WTC11 (cell line): ENCODE results near the gene CPXM2. TPM values are rescaled to one million over a fixed set of nuclear protein-coding genes. Genes with fewer than 3 reads are reported as not detected.

Experiments
- ATAC-seq: fragments of 200-7000 bp; cut with Tn5 transposase; 2 replicates; pipeline ENCODE4 v1.10.0; 2021; ENCODE audit warnings: mild to moderate bottlenecking, moderate library complexity
- CTCF ChIA-PET: fragments of 300-600 bp; sonication (Branson Sonifier 250); formaldehyde crosslinking; loops from one replicate; lab custom pipeline; 2021; ENCODE audit warnings: antibody characterized with exemption; lab: Charles Lee
- POLR2A ChIA-PET: fragments of 350-600 bp; sonication (Branson Sonifier 250); formaldehyde crosslinking; loops from one replicate; lab custom pipeline; 2021; ENCODE audit warnings: antibody characterized with exemption; lab: Charles Lee
- DNase-seq: peaks from one replicate; pipeline ENCODE4 v3.0.0; 2021; ENCODE audit warnings: low spot score
- H3K27ac Mint-ChIP-seq: 2 replicates; pipeline ENCODE4 v1.8.0; 2021; ENCODE audit warnings: mixed read lengths
- H3K27me3 Mint-ChIP-seq: 2 replicates; pipeline ENCODE4 v1.8.0; 2021; ENCODE audit warnings: low read depth, mild to moderate bottlenecking, moderate library complexity, mixed read lengths
- H3K36me3 Mint-ChIP-seq: 2 replicates; pipeline ENCODE4 v1.8.0; 2021; ENCODE audit warnings: mixed read lengths
- H3K4me1 Mint-ChIP-seq: 2 replicates; pipeline ENCODE4 v1.8.0; 2022; ENCODE audit warnings: mixed read lengths
- H3K4me3 Mint-ChIP-seq: 2 replicates; pipeline ENCODE4 v1.8.0; 2021; ENCODE audit warnings: mild to moderate bottlenecking, moderate library complexity, mixed read lengths
- H3K9me3 Mint-ChIP-seq: 2 replicates; pipeline ENCODE4 v1.8.0; 2021; ENCODE audit warnings: mixed read lengths
- ATF3 ChIP-seq: sonication (generic); formaldehyde crosslinking; conservative IDR thresholded peaks from 2 replicates; pipeline ENCODE4 v1.8.1; 2022; ENCODE audit warnings: mild to moderate bottlenecking, missing genetic modification reagents
- E2F1 ChIP-seq: sonication (generic); formaldehyde crosslinking; IDR thresholded peaks from 2 replicates; pipeline ENCODE4 v1.8.0; 2022; ENCODE audit warnings: mild to moderate bottlenecking, missing genetic modification reagents
- ERG ChIP-seq: fragments of 250-450 bp; sonication (Bioruptor Pico); IDR thresholded peaks from 2 replicates; pipeline ENCODE4 v1.8.0; 2021; ENCODE audit warnings: mild to moderate bottlenecking
- FOXJ3 ChIP-seq: sonication (generic); formaldehyde crosslinking; IDR thresholded peaks from 2 replicates; pipeline ENCODE4 v1.9.0; 2021; ENCODE audit warnings: missing genetic modification reagents, mild to moderate bottlenecking, borderline replicate concordance
- GTF2I ChIP-seq: fragments of 250-450 bp; sonication (Bioruptor Pico); conservative IDR thresholded peaks from 2 replicates; pipeline ENCODE4 v1.4.0; 2021; ENCODE audit warnings: mild to moderate bottlenecking
- MLX ChIP-seq: sonication (generic); formaldehyde crosslinking; IDR thresholded peaks from 2 replicates; pipeline ENCODE4 v1.8.1; 2023; ENCODE audit warnings: mild to moderate bottlenecking, missing genetic modification reagents, moderate library complexity
- MYBL2 ChIP-seq: sonication (generic); formaldehyde crosslinking; IDR thresholded peaks from 2 replicates; pipeline ENCODE4 v1.8.1; 2023; ENCODE audit warnings: mild to moderate bottlenecking, moderate library complexity, missing genetic modification reagents
- NR1H2 ChIP-seq: sonication (generic); formaldehyde crosslinking; IDR thresholded peaks from 2 replicates; pipeline ENCODE4 v1.9.0; 2021; ENCODE audit warnings: mild to moderate bottlenecking, moderate library complexity, missing genetic modification reagents
- NR2C2 ChIP-seq: sonication (generic); formaldehyde crosslinking; IDR thresholded peaks from 2 replicates; pipeline ENCODE4 v1.8.0; 2022; ENCODE audit warnings: mild to moderate bottlenecking, missing genetic modification reagents
- OVOL2 ChIP-seq: fragments of 250-450 bp; sonication (Bioruptor Pico); IDR thresholded peaks from 2 replicates; pipeline ENCODE4 v1.9.0; 2021; ENCODE audit warnings: mild to moderate bottlenecking, borderline replicate concordance
- PREB ChIP-seq: sonication (generic); formaldehyde crosslinking; IDR thresholded peaks from 2 replicates; pipeline ENCODE4 v1.8.1; 2022; ENCODE audit warnings: mild to moderate bottlenecking, missing genetic modification reagents, moderate library complexity, borderline replicate concordance
- SMAD3 ChIP-seq: sonication (generic); formaldehyde crosslinking; IDR thresholded peaks from 2 replicates; pipeline ENCODE4 v1.8.0; 2022; ENCODE audit warnings: missing genetic modification reagents, mild to moderate bottlenecking, borderline replicate concordance
- SP1 ChIP-seq: sonication (generic); formaldehyde crosslinking; conservative IDR thresholded peaks from 2 replicates; pipeline ENCODE4 v1.8.1; 2022; ENCODE audit warnings: missing genetic modification reagents
- STAT6 ChIP-seq: sonication (generic); formaldehyde crosslinking; conservative IDR thresholded peaks from 2 replicates; pipeline ENCODE4 v1.8.1; 2023; ENCODE audit warnings: mild to moderate bottlenecking, low read depth, missing genetic modification reagents, moderate library complexity
- TEAD1 ChIP-seq: sonication (generic); formaldehyde crosslinking; IDR thresholded peaks from 2 replicates; pipeline ENCODE4 v1.8.0; 2022; ENCODE audit warnings: mild to moderate bottlenecking, missing genetic modification reagents
- TEAD4 ChIP-seq: sonication (generic); formaldehyde crosslinking; IDR thresholded peaks from 2 replicates; pipeline ENCODE4 v1.8.0; 2022; ENCODE audit warnings: mild to moderate bottlenecking, missing genetic modification reagents
- ZBTB43 ChIP-seq: sonication (generic); formaldehyde crosslinking; IDR thresholded peaks from 2 replicates; pipeline ENCODE4 v1.8.1; 2023; ENCODE audit warnings: mild to moderate bottlenecking, missing genetic modification reagents
- ZNF138 ChIP-seq: sonication (generic); formaldehyde crosslinking; conservative IDR thresholded peaks from 2 replicates; pipeline ENCODE4 v1.8.1; 2022; ENCODE audit warnings: mild to moderate bottlenecking, moderate library complexity, missing genetic modification reagents
- ZNF317 ChIP-seq: sonication (generic); formaldehyde crosslinking; IDR thresholded peaks from 2 replicates; pipeline ENCODE4 v1.8.1; 2023; ENCODE audit warnings: low read depth, mild to moderate bottlenecking, moderate library complexity, missing genetic modification reagents, borderline replicate concordance
- ZNF396 ChIP-seq: fragments of 250-450 bp; sonication (Bioruptor Pico); IDR thresholded peaks from 2 replicates; pipeline ENCODE4 v1.8.0; 2021; ENCODE audit warnings: mild to moderate bottlenecking, moderate library complexity, borderline replicate concordance
- ZNF532 ChIP-seq: fragments of 250-450 bp; sonication (Bioruptor Pico); IDR thresholded peaks from 2 replicates; pipeline ENCODE4 v1.9.0; 2021; ENCODE audit warnings: mild to moderate bottlenecking, borderline replicate concordance
- total RNA-seq: library from RNA; stranded (reverse); gene quantifications from 3 replicates; pipeline ENCODE4 v1.2.3, GENCODE V29; 2021

The CPXM2 gene
- total RNA-seq, 1 experiment from 2014 or later = 3.4 TPM

- Mint-ChIP-seq H3K4me1 (peaks cover 20% of the 10 kb centered on the region), H3K9me3 (no peaks in the 10 kb centered on the region), H3K36me3 (0 out of 2 replicates have a peak, but pooled peaks cover 4% of the 10 kb centered on the region), H3K27ac (no peak overlapping the region), H3K27me3 (no peaks in the 10 kb centered on the region), H3K4me3 (no peak overlapping the region)
- TF ChIP-seq SP1 (CRISPR knock-in tag) (no peak), ZNF532 (CRISPR knock-in tag) (no peak), PREB (CRISPR knock-in tag) (no peak), NR1H2 (CRISPR knock-in tag) (no peak), ATF3 (CRISPR knock-in tag) (no peak), ZNF317 (CRISPR knock-in tag) (no peak), MYBL2 (CRISPR knock-in tag) (no peak), STAT6 (no peak), TEAD1 (CRISPR knock-in tag) (no peak)
- ChIA-PET CTCF (no interaction called here), POLR2A (interaction anchor here (0.6 kb wide), 1 partner anchor 179 kb away, joined by 3 read pairs; no protein-coding TSS in a partner anchor)
- ATAC-seq (no peak), DNase-seq (no peak)
These were observed 32.0 kb downstream of the CPXM2 start for GRCh38 chr10:123859653-123860050.

- H3K27ac Mint-ChIP-seq = no peak overlapping the region
- H3K4me1 Mint-ChIP-seq = peaks cover 15% of the 10 kb centered on the region; the same call in 1 of the 2 replicates
- no peak for ATAC-seq
- ChIA-PET POLR2A (interaction anchor here (0.6 kb wide), 1 partner anchor 179 kb away, joined by 3 read pairs; no protein-coding TSS in a partner anchor), CTCF (no interaction called here)
- no peak for DNase-seq
- H3K36me3 Mint-ChIP-seq = 0 out of 2 replicates have a peak, but pooled peaks cover 4% of the 10 kb centered on the region
- H3K27me3 Mint-ChIP-seq = no peaks in the 10 kb centered on the region
- no peak overlapping the region for H3K4me3 Mint-ChIP-seq
- H3K9me3 Mint-ChIP-seq = no peaks in the 10 kb centered on the region
- TF ChIP-seq ERG (CRISPR knock-in tag) = no peak
- no peak for TF ChIP-seq TEAD4
- TF ChIP-seq ZNF138 (CRISPR knock-in tag) = no peak
- TF ChIP-seq ZNF396 (CRISPR knock-in tag) = no peak
- no peak for TF ChIP-seq OVOL2 (CRISPR knock-in tag)
- no peak for TF ChIP-seq NR2C2 (CRISPR knock-in tag)
- no peak for TF ChIP-seq E2F1 (CRISPR knock-in tag)
- no peak for TF ChIP-seq GTF2I (CRISPR knock-in tag)
- TF ChIP-seq SMAD3 (CRISPR knock-in tag) = no peak
- TF ChIP-seq MLX (CRISPR knock-in tag) = no peak
- TF ChIP-seq FOXJ3 (CRISPR knock-in tag) = no peak
- no peak for TF ChIP-seq ZBTB43 (CRISPR knock-in tag)
These were observed 32.5 kb downstream of the CPXM2 start for GRCh38 chr10:123858907-123859652.
